Measurements from ENCODE around the gene SPRR2B. TPM values are rescaled to one million over a fixed set of nuclear protein-coding genes. Genes with fewer than 3 reads are reported as not detected.
"Not testable (repeated sequence)": the region's sequence is repeated elsewhere in the genome, so short reads cannot be mapped to it uniquely, and the experiment has no call there.

SPRR2B gene
- total and polyA plus RNA-seq, 2 experiments from 2014 or later: not detected

- no peaks in the 10 kb centered on the region for H3K27me3 ChIP-seq
- no peak within 1 kb of the TSS for H2AFZ ChIP-seq
- H3K27ac ChIP-seq: no peak within 1 kb of the TSS
- no peaks in the 10 kb centered on the region for H3K36me3 ChIP-seq (replicated peaks; ENCODE audit: insufficient read depth, low read depth)
- no peaks in the 10 kb centered on the region for H3K9me2 ChIP-seq (replicated peaks; ENCODE audit: insufficient read depth)
- WGBS (ENCODE audit: low lambda C conversion rate, missing lambda C conversion rate): 80% methylated on average over 3 of the region's 3 CpGs
- no peak for DNase-seq (ENCODE audit: low spot score)
- H3K79me2 ChIP-seq: no peaks in the 10 kb centered on the region
- H3K4me3 ChIP-seq: no peak within 1 kb of the TSS
- no peak within 1 kb of the TSS for H3K4me2 ChIP-seq
- H3K4me1 ChIP-seq (ENCODE audit: insufficient read depth): no peaks in the 10 kb centered on the region
- H4K20me1 ChIP-seq (ENCODE audit: insufficient read depth, poor library complexity, severe bottlenecking): no peaks in the 10 kb centered on the region
- H3K9me3 ChIP-seq (ENCODE audit: low read depth): no peaks in the 10 kb centered on the region
- TF ChIP-seq, protein P1, sequence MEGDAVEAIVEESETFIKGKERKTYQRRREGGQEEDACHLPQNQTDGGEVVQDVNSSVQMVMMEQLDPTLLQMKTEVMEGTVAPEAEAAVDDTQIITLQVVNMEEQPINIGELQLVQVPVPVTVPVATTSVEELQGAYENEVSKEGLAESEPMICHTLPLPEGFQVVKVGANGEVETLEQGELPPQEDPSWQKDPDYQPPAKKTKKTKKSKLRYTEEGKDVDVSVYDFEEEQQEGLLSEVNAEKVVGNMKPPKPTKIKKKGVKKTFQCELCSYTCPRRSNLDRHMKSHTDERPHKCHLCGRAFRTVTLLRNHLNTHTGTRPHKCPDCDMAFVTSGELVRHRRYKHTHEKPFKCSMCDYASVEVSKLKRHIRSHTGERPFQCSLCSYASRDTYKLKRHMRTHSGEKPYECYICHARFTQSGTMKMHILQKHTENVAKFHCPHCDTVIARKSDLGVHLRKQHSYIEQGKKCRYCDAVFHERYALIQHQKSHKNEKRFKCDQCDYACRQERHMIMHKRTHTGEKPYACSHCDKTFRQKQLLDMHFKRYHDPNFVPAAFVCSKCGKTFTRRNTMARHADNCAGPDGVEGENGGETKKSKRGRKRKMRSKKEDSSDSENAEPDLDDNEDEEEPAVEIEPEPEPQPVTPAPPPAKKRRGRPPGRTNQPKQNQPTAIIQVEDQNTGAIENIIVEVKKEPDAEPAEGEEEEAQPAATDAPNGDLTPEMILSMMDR (IDR thresholded peaks at IDR 0.05; ENCODE audit: poor library complexity): no peak
- TF ChIP-seq EZH2phosphoT487 (IDR thresholded peaks at IDR 0.05; ENCODE audit: low read depth, severe bottlenecking, unreplicated experiment) (no peak), EZH2 (IDR thresholded peaks at IDR 0.05; ENCODE audit: borderline replicate concordance) (no peak)
These were observed 42.0 kb upstream of the SPRR2B start, which contains the start of gene SPRR2F for GRCh38 chr1:153113416-153113815. Gene SPRR2F (minus strand): TSS chr1:153113516. CDS start chr1:153112733, 783 bp downstream.

- not testable (repeated sequence) for H3K9me2 ChIP-seq (replicated peaks; ENCODE audit: insufficient read depth); H3K27ac ChIP-seq; H2AFZ ChIP-seq; H3K9me3 ChIP-seq (ENCODE audit: low read depth); H3K79me2 ChIP-seq; DNase-seq (ENCODE audit: low spot score); H3K36me3 ChIP-seq (replicated peaks; ENCODE audit: insufficient read depth, low read depth); H3K4me2 ChIP-seq; H3K27me3 ChIP-seq; H3K4me3 ChIP-seq; H4K20me1 ChIP-seq (ENCODE audit: insufficient read depth, poor library complexity, severe bottlenecking); H3K4me1 ChIP-seq (ENCODE audit: insufficient read depth)
- WGBS (ENCODE audit: low lambda C conversion rate, missing lambda C conversion rate): 70% methylated on average over 5 of the region's 5 CpGs
These were observed 41.0 kb upstream of the SPRR2B start for GRCh38 chr1:153112454-153112853.

DNA sequence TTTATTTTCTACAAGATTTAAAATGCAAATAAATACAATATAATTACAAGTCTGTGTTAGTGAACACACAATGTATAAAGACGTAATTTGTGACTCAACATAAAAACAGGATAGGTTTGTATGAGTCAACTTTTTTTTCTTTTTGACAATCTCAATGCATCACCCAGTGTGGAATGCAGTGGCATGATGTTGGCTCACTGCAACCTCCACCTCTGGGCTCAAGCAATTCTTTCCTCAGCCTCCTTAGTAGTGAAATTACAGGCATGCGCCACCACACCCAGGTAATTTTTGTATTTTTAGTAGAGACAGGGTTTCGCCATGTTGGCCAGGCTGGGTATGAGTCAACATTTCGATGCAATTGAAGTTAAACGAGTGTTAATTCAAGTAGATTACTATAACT is 28.8 kb upstream of the SPRR2B start:
- no peaks in the 10 kb centered on the region for H3K79me2 ChIP-seq
- no peaks in the 10 kb centered on the region for H3K4me1 ChIP-seq (ENCODE audit: insufficient read depth)
- TF ChIP-seq, protein P1 (IDR thresholded peaks at IDR 0.05; ENCODE audit: poor library complexity): no peak
- TF ChIP-seq EZH2phosphoT487 (IDR thresholded peaks at IDR 0.05; ENCODE audit: low read depth, severe bottlenecking, unreplicated experiment) (no peak), EZH2 (IDR thresholded peaks at IDR 0.05; ENCODE audit: borderline replicate concordance) (no peak)
- no peak overlapping the region for H3K27ac ChIP-seq
- H3K36me3 ChIP-seq (replicated peaks; ENCODE audit: insufficient read depth, low read depth): no peaks in the 10 kb centered on the region
- no peak for DNase-seq (ENCODE audit: low spot score)
- H3K9me3 ChIP-seq (ENCODE audit: low read depth): no peaks in the 10 kb centered on the region
- no peak overlapping the region for H2AFZ ChIP-seq
- no peaks in the 10 kb centered on the region for H3K9me2 ChIP-seq (replicated peaks; ENCODE audit: insufficient read depth)
- no peak overlapping the region for H3K4me3 ChIP-seq
- no peaks in the 10 kb centered on the region for H4K20me1 ChIP-seq (ENCODE audit: insufficient read depth, poor library complexity, severe bottlenecking)
- no peaks in the 10 kb centered on the region for H3K27me3 ChIP-seq
- H3K4me2 ChIP-seq: no peak overlapping the region
- WGBS (ENCODE audit: low lambda C conversion rate, missing lambda C conversion rate): 79% methylated on average over 5 of the region's 5 CpGs

DNA sequence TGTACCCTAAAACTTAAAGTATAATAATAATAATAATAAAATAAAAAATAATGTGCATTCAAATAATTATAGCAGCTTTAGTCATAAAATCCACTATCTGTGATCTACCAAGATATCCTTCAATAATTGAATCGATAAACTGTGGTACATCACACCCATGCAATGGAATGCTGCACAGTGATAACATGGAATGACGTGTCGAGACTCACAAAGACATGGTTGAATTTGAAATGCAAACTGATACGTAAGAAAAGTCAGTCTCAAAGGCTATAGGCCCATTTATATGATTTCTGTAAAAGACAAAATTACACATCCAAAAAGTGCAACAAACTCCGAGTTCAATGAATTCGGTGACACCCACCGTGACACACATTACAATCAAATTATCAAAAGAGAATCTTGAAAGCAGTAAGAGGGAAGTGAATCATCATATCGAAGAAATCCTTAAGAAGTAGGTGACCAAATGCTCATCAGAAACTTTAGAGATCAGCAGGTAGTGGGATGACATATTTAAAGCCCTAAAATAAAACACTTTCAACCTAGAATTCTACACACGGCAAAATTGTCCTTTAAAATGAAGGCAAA is 28.1 kb upstream of the SPRR2B start:
- no peak for DNase-seq (ENCODE audit: low spot score)
- Histone ChIP-seq H3K36me3 (replicated peaks; ENCODE audit: insufficient read depth, low read depth) (no peaks in the 10 kb centered on the region), H4K20me1 (ENCODE audit: insufficient read depth, poor library complexity, severe bottlenecking) (no peaks in the 10 kb centered on the region), H2AFZ (no peak overlapping the region), H3K4me1 (ENCODE audit: insufficient read depth) (no peaks in the 10 kb centered on the region), H3K4me2 (no peak overlapping the region), H3K9me2 (replicated peaks; ENCODE audit: insufficient read depth) (no peaks in the 10 kb centered on the region), H3K9me3 (ENCODE audit: low read depth) (no peaks in the 10 kb centered on the region), H3K4me3 (no peak overlapping the region), H3K27me3 (no peaks in the 10 kb centered on the region), H3K27ac (no peak overlapping the region), H3K79me2 (no peaks in the 10 kb centered on the region)
- WGBS (ENCODE audit: low lambda C conversion rate, missing lambda C conversion rate): 76% methylated on average over 9 of the region's 9 CpGs
- TF ChIP-seq, protein P1 (IDR thresholded peaks at IDR 0.05; ENCODE audit: poor library complexity): no peak

Data from hepatocyte (in vitro differentiated cells).